Adipocyte (in vitro differentiated cells): ENCODE results near the gene RRP8.
A peak's percentile ranks its signal among the peaks of the same experiment; 100 is the strongest.

Source experiments
- DNase-seq: peaks from one replicate; pipeline ENCODE4 v3.0.0-alpha.2; 2015; ENCODE audit warnings: low read depth
- H3K27me3 ChIP-seq: replicated peaks from 2 replicates; pipeline ENCODE4 v1.7.0; 2013; ENCODE audit warnings: mild to moderate bottlenecking, low read length, moderate library complexity; ENCODE audit not compliant: control insufficient read depth, insufficient read depth
- H3K36me3 ChIP-seq: 2 replicates; pipeline ENCODE4 v1.7.0; 2013; ENCODE audit warnings: low read length, mild to moderate bottlenecking, moderate library complexity; ENCODE audit not compliant: control insufficient read depth, insufficient read depth, severe bottlenecking
- H3K4me1 ChIP-seq: 2 replicates; pipeline ENCODE4 v1.7.0; 2013; ENCODE audit warnings: mild to moderate bottlenecking, low read length, moderate library complexity; ENCODE audit not compliant: control insufficient read depth, insufficient read depth
- H3K4me3 ChIP-seq: 2 replicates; pipeline ENCODE4 v1.7.0; 2013; ENCODE audit warnings: mild to moderate bottlenecking, low read length, moderate library complexity
- H3K9ac ChIP-seq: 2 replicates; pipeline ENCODE4 v1.7.0; 2013; ENCODE audit warnings: mild to moderate bottlenecking, low read length, moderate library complexity
- H3K9me3 ChIP-seq: 2 replicates; pipeline ENCODE4 v1.7.0; 2013; ENCODE audit warnings: mild to moderate bottlenecking, low read length, moderate library complexity; ENCODE audit not compliant: control insufficient read depth

Gene RRP8

GRCh38 chr11:6603287-6604080, at the start of gene RRP8, which contains the start of gene ILK:
Gene RRP8 (minus strand): TSS chr11:6603616. CDS start chr11:6603502, 114 bp downstream.
Gene ILK (plus strand): TSS chr11:6603774. CDS start chr11:6604272, 498 bp downstream.
- H3K4me3 ChIP-seq = peak within 1 kb of the TSS; percentile 90
- peak; percentile 97 for DNase-seq
- H3K9ac ChIP-seq = peak within 1 kb of the TSS; percentile 94
- H3K4me1 ChIP-seq = peaks cover 45% of the 10 kb centered on the region
- no peaks in the 10 kb centered on the region for H3K9me3 ChIP-seq
- no peaks in the 10 kb centered on the region for H3K27me3 ChIP-seq
- H3K36me3 ChIP-seq = peaks cover 41% of the 10 kb centered on the region

- H3K27me3 ChIP-seq = peaks cover 46% of the 10 kb centered on the region
- no peak for DNase-seq
- H3K4me3 ChIP-seq = no peak overlapping the region
- no peaks in the 10 kb centered on the region for H3K4me1 ChIP-seq
- H3K9me3 ChIP-seq = no peaks in the 10 kb centered on the region
- no peak overlapping the region for H3K9ac ChIP-seq
- no peaks in the 10 kb centered on the region for H3K36me3 ChIP-seq
Observed at GRCh38 chr11:6653097-6653496, 49.7 kb upstream of the RRP8 start.

- Histone ChIP-seq H3K36me3 (no peaks in the 10 kb centered on the region), H3K27me3 (peaks cover 46% of the 10 kb centered on the region)
Observed at GRCh38 chr11:6652182-6652581, 48.8 kb upstream of the RRP8 start.

DNA sequence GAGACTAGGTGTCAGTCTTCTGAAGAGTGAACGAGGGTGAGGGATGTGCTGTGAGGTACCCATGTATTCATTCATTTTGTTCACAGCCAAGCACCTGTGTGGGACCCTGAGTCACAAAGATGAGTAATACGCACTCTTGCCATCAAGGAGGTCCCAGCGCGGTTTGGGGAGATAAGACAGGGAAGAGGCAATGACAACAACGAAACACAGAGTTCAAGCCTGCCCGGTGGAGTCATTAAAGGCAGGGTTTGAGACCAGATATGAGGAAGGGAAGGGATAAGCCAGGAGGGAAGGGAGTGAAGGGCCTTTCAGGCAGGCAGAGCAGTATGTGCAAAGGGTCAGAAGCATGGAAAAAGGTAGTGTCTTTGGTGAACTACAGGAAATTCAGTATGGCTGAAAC, 47.6 kb upstream of the RRP8 start:
- Histone ChIP-seq H3K36me3 (no peaks in the 10 kb centered on the region), H3K9ac (no peak overlapping the region), H3K9me3 (no peaks in the 10 kb centered on the region), H3K4me3 (no peak overlapping the region), H3K27me3 (peaks cover 46% of the 10 kb centered on the region), H3K4me1 (peaks cover 9% of the 10 kb centered on the region)
- DNase-seq = no peak

More at GRCh38 chr11:6652182-6652581, 48.8 kb upstream of the RRP8 start:
- Histone ChIP-seq H3K4me1 (no peaks in the 10 kb centered on the region), H3K4me3 (no peak overlapping the region), H3K9ac (no peak overlapping the region), H3K9me3 (no peaks in the 10 kb centered on the region)
- DNase-seq = no peak

DNA sequence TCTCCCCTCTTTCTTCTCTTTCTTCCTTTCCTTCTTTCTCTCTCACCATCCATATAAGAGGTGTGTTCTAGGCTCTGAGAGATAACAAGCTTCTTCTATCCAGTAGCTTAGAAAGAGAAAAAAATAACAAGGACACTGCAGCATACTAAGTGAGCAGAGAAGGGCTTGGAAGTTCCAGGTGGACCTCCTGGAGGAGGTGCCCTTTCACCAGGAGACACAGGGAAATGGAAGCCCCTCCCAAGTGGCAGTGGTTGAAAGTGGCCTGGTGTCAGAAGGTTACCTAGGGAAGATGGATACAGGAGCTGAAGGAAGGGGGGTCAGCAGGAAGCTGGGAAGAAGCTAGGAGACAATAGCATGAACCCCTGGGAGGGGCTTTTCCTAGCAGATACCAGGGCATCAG, 46.7 kb upstream of the RRP8 start:
- H3K4me1 ChIP-seq = peaks cover 12% of the 10 kb centered on the region

DNA sequence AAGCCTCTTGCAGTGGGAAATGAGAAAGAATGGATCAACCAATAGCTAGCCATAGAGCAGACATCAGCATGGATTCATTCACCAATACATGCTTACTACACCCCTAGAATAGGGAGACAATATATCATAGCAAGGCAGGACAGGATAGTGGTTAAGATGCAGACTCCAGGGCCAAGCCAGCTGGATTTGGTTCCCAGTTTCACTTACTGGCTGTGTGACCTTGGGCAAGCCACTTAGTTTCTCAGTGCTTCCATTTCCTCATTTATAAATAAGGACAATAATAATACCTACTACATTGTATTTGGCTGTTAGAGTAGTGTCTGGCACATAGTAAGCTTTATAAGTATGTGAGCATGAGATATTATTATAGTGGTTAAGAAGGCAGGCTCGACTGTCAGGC, 45.1 kb upstream of the RRP8 start:
- Histone ChIP-seq H3K27me3 (peaks cover 52% of the 10 kb centered on the region), H3K4me3 (no peak overlapping the region), H3K9ac (no peak overlapping the region), H3K9me3 (no peaks in the 10 kb centered on the region), H3K36me3 (no peaks in the 10 kb centered on the region), H3K4me1 (peaks cover 12% of the 10 kb centered on the region)
- DNase-seq = no peak

More for the DNA sequence above, 46.7 kb upstream of the RRP8 start:
- Histone ChIP-seq H3K9me3 (no peaks in the 10 kb centered on the region), H3K9ac (no peak overlapping the region), H3K4me3 (no peak overlapping the region), H3K27me3 (peaks cover 52% of the 10 kb centered on the region), H3K36me3 (no peaks in the 10 kb centered on the region)
- DNase-seq = no peak

- Histone ChIP-seq H3K9me3 (no peaks in the 10 kb centered on the region), H3K36me3 (no peaks in the 10 kb centered on the region), H3K4me1 (peaks cover 12% of the 10 kb centered on the region), H3K9ac (no peak overlapping the region), H3K4me3 (no peak overlapping the region), H3K27me3 (peaks cover 59% of the 10 kb centered on the region)
- DNase-seq = no peak
Observed at GRCh38 chr11:6647836-6648235, 44.4 kb upstream of the RRP8 start.

GRCh38 chr11:6646918-6647679, 43.7 kb upstream of the RRP8 start:
- peaks cover 58% of the 10 kb centered on the region for H3K27me3 ChIP-seq
- no peak overlapping the region for H3K4me3 ChIP-seq
- peaks cover 12% of the 10 kb centered on the region for H3K4me1 ChIP-seq
- peak; percentile 50 for DNase-seq
- no peaks in the 10 kb centered on the region for H3K36me3 ChIP-seq
- H3K9me3 ChIP-seq = no peaks in the 10 kb centered on the region
- H3K9ac ChIP-seq = no peak overlapping the region

DNA sequence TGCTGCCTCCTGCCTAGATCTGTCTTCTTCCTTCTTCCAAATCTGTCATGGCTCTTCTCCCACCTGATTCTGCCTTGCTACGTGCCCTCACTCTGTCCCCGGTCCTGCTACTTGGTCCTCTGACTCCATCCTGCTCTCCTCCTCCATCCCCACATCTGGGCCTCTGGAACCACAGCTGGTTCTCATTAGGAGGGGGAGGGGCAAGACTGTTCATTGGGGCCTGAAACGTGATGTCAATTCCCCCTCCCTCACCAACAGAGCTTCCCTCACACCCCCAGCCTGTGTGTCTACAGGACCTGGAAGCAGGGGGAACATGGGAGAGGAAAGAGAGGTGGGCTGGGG, 43.1 kb upstream of the RRP8 start:
- Histone ChIP-seq H3K9ac (no peak overlapping the region), H3K9me3 (no peaks in the 10 kb centered on the region), H3K36me3 (no peaks in the 10 kb centered on the region), H3K4me3 (no peak overlapping the region), H3K27me3 (peaks cover 53% of the 10 kb centered on the region), H3K4me1 (peaks cover 12% of the 10 kb centered on the region)
- DNase-seq = peak; percentile 87

GRCh38 chr11:6646071-6646470, 42.7 kb upstream of the RRP8 start:
- peak; percentile 61 for DNase-seq
- no peak overlapping the region for H3K4me3 ChIP-seq
- H3K36me3 ChIP-seq = no peaks in the 10 kb centered on the region
- H3K9me3 ChIP-seq = no peaks in the 10 kb centered on the region
- peaks cover 12% of the 10 kb centered on the region for H3K4me1 ChIP-seq
- no peak overlapping the region for H3K9ac ChIP-seq
- H3K27me3 ChIP-seq = peaks cover 54% of the 10 kb centered on the region

GRCh38 chr11:6642957-6643356, 39.5 kb upstream of the RRP8 start:
- H3K4me1 ChIP-seq = peaks cover 18% of the 10 kb centered on the region
- no peak overlapping the region for H3K4me3 ChIP-seq
- no peak for DNase-seq
- H3K9ac ChIP-seq = no peak overlapping the region
- peaks cover 39% of the 10 kb centered on the region for H3K27me3 ChIP-seq
- no peaks in the 10 kb centered on the region for H3K36me3 ChIP-seq
- H3K9me3 ChIP-seq = no peaks in the 10 kb centered on the region
